ENCODE data around the gene ACTR1A. TPM values are rescaled to one million over a fixed set of nuclear protein-coding genes. Genes with fewer than 3 reads are reported as not detected.

ACTR1A gene
- total and polyA plus RNA-seq, 9 of the 15 experiments (the other 6 are each of a cell fraction or from before 2014, with no cell fraction given) = 36.3 to 77.2 (median 49.6) TPM

DNA sequence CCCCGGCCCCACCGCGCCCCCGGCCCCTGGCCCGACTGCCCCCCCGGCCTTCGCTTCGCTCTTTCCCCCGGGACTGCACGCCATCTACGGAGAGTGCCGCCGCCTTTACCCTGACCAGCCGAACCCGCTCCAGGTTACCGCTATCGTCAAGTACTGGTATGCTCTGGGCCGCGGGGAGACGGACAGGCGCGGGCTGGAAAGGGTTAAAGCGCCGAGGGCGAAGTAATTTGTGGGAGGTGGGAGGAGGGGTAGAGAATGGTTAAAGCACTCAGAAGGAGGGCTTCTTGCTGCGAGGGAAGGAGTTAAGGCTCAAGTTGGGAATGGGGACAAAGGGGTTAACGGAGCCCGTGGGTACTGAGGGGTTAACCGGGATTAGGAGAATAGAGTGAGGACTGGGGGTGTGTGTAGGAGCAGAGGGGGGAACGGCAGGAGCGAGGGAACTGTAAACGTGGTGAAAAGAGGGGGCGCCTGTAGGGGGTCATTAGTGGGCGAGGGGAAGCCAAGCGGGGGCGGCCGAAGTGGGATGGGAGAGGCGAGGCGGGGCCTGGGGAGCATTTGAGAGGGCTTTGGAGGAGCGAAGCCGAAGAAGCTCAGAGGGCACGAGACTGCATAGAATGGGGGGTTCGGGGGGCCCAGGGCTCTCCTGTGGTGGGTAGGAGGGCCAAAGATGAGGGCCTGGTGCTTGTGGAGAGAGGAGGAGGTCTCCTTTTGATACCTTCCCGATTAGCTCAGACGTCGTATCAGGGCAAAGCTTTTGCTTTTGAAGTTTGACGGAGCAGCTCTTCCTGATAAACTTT is 1.9 kb upstream of the ACTR1A start (continued):
- TF ChIP-seq, protein P1, sequence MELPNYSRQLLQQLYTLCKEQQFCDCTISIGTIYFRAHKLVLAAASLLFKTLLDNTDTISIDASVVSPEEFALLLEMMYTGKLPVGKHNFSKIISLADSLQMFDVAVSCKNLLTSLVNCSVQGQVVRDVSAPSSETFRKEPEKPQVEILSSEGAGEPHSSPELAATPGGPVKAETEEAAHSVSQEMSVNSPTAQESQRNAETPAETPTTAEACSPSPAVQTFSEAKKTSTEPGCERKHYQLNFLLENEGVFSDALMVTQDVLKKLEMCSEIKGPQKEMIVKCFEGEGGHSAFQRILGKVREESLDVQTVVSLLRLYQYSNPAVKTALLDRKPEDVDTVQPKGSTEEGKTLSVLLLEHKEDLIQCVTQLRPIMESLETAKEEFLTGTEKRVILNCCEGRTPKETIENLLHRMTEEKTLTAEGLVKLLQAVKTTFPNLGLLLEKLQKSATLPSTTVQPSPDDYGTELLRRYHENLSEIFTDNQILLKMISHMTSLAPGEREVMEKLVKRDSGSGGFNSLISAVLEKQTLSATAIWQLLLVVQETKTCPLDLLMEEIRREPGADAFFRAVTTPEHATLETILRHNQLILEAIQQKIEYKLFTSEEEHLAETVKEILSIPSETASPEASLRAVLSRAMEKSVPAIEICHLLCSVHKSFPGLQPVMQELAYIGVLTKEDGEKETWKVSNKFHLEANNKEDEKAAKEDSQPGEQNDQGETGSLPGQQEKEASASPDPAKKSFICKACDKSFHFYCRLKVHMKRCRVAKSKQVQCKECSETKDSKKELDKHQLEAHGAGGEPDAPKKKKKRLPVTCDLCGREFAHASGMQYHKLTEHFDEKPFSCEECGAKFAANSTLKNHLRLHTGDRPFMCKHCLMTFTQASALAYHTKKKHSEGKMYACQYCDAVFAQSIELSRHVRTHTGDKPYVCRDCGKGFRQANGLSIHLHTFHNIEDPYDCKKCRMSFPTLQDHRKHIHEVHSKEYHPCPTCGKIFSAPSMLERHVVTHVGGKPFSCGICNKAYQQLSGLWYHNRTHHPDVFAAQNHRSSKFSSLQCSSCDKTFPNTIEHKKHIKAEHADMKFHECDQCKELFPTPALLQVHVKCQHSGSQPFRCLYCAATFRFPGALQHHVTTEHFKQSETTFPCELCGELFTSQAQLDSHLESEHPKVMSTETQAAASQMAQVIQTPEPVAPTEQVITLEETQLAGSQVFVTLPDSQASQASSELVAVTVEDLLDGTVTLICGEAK (IDR thresholded peaks at IDR 0.05) = peak; percentile 44
- TF ChIP-seq, protein P1 (CRISPR knock-in tag; IDR thresholded peaks at IDR 0.05) = no peak
- TF ChIP-seq, protein P2, sequence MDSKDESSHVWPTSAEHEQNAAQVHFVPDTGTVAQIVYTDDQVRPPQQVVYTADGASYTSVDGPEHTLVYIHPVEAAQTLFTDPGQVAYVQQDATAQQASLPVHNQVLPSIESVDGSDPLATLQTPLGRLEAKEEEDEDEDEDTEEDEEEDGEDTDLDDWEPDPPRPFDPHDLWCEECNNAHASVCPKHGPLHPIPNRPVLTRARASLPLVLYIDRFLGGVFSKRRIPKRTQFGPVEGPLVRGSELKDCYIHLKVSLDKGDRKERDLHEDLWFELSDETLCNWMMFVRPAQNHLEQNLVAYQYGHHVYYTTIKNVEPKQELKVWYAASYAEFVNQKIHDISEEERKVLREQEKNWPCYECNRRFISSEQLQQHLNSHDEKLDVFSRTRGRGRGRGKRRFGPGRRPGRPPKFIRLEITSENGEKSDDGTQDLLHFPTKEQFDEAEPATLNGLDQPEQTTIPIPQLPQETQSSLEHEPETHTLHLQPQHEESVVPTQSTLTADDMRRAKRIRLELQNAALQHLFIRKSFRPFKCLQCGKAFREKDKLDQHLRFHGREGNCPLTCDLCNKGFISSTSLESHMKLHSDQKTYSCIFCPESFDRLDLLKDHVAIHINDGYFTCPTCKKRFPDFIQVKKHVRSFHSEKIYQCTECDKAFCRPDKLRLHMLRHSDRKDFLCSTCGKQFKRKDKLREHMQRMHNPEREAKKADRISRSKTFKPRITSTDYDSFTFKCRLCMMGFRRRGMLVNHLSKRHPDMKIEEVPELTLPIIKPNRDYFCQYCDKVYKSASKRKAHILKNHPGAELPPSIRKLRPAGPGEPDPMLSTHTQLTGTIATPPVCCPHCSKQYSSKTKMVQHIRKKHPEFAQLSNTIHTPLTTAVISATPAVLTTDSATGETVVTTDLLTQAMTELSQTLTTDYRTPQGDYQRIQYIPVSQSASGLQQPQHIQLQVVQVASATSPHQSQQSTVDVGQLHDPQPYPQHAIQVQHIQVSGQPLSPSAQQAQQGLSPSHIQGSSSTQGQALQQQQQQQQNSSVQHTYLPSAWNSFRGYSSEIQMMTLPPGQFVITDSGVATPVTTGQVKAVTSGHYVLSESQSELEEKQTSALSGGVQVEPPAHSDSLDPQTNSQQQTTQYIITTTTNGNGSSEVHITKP (IDR thresholded peaks at IDR 0.05; ENCODE audit: partially characterized antibody) = peak; percentile 17
- TF ChIP-seq MTA1 (IDR thresholded peaks at IDR 0.05; ENCODE audit: borderline replicate concordance) (0 out of 2 replicates have a peak, but pooled peaks have one; percentile 10), GATAD2A (IDR thresholded peaks at IDR 0.05) (peak; percentile 84), KAT7 (CRISPR knock-in tag; IDR thresholded peaks at IDR 0.05; ENCODE audit: borderline replicate concordance) (no peak), DDX20 (tag; IDR thresholded peaks at IDR 0.05; ENCODE audit: low read depth) (no peak), CBFA2T3 (IDR thresholded peaks at IDR 0.05) (no peak), EGR1 (conservative IDR thresholded peaks at IDR 0.05) (peak; percentile 87), NCOA1 (IDR thresholded peaks at IDR 0.05; ENCODE audit: low read depth) (no peak), BCOR (IDR thresholded peaks at IDR 0.05) (0 out of 2 replicates have a peak, but pooled peaks have one; percentile 16), CHD1 (IDR thresholded peaks at IDR 0.05; ENCODE audit: low read length) (peak; percentile 55), C11orf30 (IDR thresholded peaks at IDR 0.05; ENCODE audit: low read depth) (peak; percentile 91), PHF8 (IDR thresholded peaks at IDR 0.05; ENCODE audit: borderline replicate concordance, low read length) (peak; percentile 31; the same call in 1 of the 2 replicates)
- TF ChIP-seq, protein P3, sequence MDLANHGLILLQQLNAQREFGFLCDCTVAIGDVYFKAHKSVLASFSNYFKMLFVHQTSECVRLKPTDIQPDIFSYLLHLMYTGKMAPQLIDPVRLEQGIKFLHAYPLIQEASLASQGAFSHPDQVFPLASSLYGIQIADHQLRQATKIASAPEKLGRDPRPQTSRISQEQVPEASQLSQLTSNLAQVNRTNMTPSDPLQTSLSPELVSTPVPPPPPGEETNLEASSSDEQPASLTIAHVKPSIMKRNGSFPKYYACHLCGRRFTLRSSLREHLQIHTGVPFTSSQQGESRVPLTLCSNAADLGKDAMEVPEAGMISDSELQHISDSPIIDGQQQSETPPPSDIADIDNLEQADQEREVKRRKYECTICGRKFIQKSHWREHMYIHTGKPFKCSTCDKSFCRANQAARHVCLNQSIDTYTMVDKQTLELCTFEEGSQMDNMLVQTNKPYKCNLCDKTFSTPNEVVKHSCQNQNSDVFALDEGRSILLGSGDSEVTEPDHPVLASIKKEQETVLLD (IDR thresholded peaks at IDR 0.05) = peak; percentile 33; the same call in 1 of the 2 replicates
